Natural killer cell (primary cell): ENCODE measurements around the gene UROC1. TPM values are rescaled to one million over a fixed set of nuclear protein-coding genes. Genes with fewer than 3 reads are reported as not detected.
A peak's percentile ranks its signal among the peaks of the same experiment; 100 is the strongest.

ENCODE experiments used
- ATAC-seq, 3 donors: fragments of 150-1000 bp in 2 of 3; fragments of 200-7000 bp in 1 of 3; cut with Tn5 transposase; 1 replicate in 1 of 3; 2 replicates in 2 of 3; pipeline ENCODE4 v1.10.0; 2021; ENCODE audit warnings: mild to moderate bottlenecking in 2 of 3, moderate library complexity in 2 of 3
- DNase-seq, 2 donors: peaks; one replicate each; pipeline versions ENCODE4 v3.0.0 to v3.0.0-alpha.2; 2013 to 2021; ENCODE audit warnings: mixed read lengths in 1 of 2
- H3K27ac ChIP-seq: one replicate; pipeline ENCODE4 v1.5.1; 2013; ENCODE audit warnings: mild to moderate bottlenecking, low read length
- H3K27me3 ChIP-seq: one replicate; pipeline ENCODE4 v1.6.1; 2013; ENCODE audit warnings: low read length; ENCODE audit not compliant: control insufficient read depth, insufficient read depth
- H3K36me3 ChIP-seq: one replicate; pipeline ENCODE4 v1.6.1; 2013; ENCODE audit warnings: low read length; ENCODE audit not compliant: control insufficient read depth, insufficient read depth
- H3K4me1 ChIP-seq: one replicate; pipeline ENCODE4 v1.6.1; 2013; ENCODE audit warnings: low read length; ENCODE audit not compliant: control insufficient read depth, insufficient read depth
- H3K4me3 ChIP-seq: one replicate; pipeline ENCODE4 v1.5.1; 2013; ENCODE audit warnings: low read length
- H3K9me3 ChIP-seq: one replicate; pipeline ENCODE4 v1.6.1; 2013; ENCODE audit warnings: low read length; ENCODE audit not compliant: control insufficient read depth, insufficient read depth
- H3K27ac Mint-ChIP-seq, 2 donors: one replicate each; pipeline ENCODE4 v1.8.0; 2022; ENCODE audit warnings: mild to moderate bottlenecking in 2 of 2, mixed read lengths in 2 of 2, moderate library complexity in 1 of 2
- H3K27me3 Mint-ChIP-seq, 2 donors: one replicate each; pipeline ENCODE4 v1.8.0; 2022; ENCODE audit warnings: low read depth in 2 of 2, mixed read lengths in 2 of 2
- H3K36me3 Mint-ChIP-seq: one replicate; pipeline ENCODE4 v1.8.0; 2022; ENCODE audit warnings: mixed read lengths
- H3K4me1 Mint-ChIP-seq, 2 donors: one replicate each; pipeline ENCODE4 v1.8.0; 2022; ENCODE audit warnings: mixed read lengths in 2 of 2
- H3K4me3 Mint-ChIP-seq: one replicate; pipeline ENCODE4 v1.8.0; 2022; ENCODE audit warnings: mild to moderate bottlenecking, moderate library complexity, mixed read lengths
- H3K9me3 Mint-ChIP-seq, 2 donors: one replicate each; pipeline ENCODE4 v1.8.0; 2022; ENCODE audit warnings: mixed read lengths in 2 of 2
- CTCF ChIP-seq: fragments of 200-600 bp; IDR thresholded peaks from one replicate; pipeline ENCODE4 v1.8.0; 2022; ENCODE audit warnings: antibody characterized with exemption
- WGBS: methylation state at CpG from one replicate; pipeline ENCODE4 v1.1.7; 2013; ENCODE audit warnings: missing lambda C conversion rate; ENCODE audit not compliant: insufficient coverage; 5-methylcytosine and 5-hydroxymethylcytosine counted together
- intact Hi-C: fragments of 100-400 bp; cut with micrococcal nuclease; formaldehyde crosslinking; loops from one replicate; pipeline ENCODE4 v1.14.2; 2022
- total RNA-seq, 4 donors: library from RNA; stranded (reverse); fragments of 120-200 nt in 1 of 4; gene quantifications; one replicate each; pipeline versions ENCODE4 v1.2.3 to v1.2.4, GENCODE V29; 2013 to 2022

Gene UROC1
- total RNA-seq, 3 donors from 2014 or later (not counting 1 experiment from before 2014, with no cell fraction given): not detected

- 86% methylated on average over 10 of the region's 10 CpGs for WGBS
- H3K27ac ChIP-seq: no peak overlapping the region
- ATAC-seq: no peak
- Mint-ChIP-seq H3K27me3 (no peaks in the 10 kb centered on the region), H3K36me3 (no peaks in the 10 kb centered on the region), H3K9me3 (no peaks in the 10 kb centered on the region), H3K27ac (no peak overlapping the region), H3K4me3 (no peak overlapping the region), H3K4me1 (no peaks in the 10 kb centered on the region)
- no peaks in the 10 kb centered on the region for H3K36me3 ChIP-seq
- no peak for TF ChIP-seq CTCF
- intact Hi-C loops: no loop called here
- no peaks in the 10 kb centered on the region for H3K9me3 ChIP-seq
- H3K4me1 ChIP-seq: no peaks in the 10 kb centered on the region
- peak in 1 of 2 donors; percentile 11 for DNase-seq
- no peaks in the 10 kb centered on the region for H3K27me3 ChIP-seq
- no peak overlapping the region for H3K4me3 ChIP-seq
Measured at GRCh38 chr3:126555795-126556636, 38.4 kb upstream of the UROC1 start.

GRCh38 chr3:126554560-126555525, 37.3 kb upstream of the UROC1 start:
- no peaks in the 10 kb centered on the region for H3K9me3 ChIP-seq
- ATAC-seq (no peak), DNase-seq (peak in 1 of 2 donors; percentile 7)
- no peaks in the 10 kb centered on the region for H3K36me3 ChIP-seq
- no peaks in the 10 kb centered on the region for H3K4me1 ChIP-seq
- H3K27ac ChIP-seq: no peak overlapping the region
- no peak overlapping the region for H3K4me3 ChIP-seq
- TF ChIP-seq CTCF: no peak
- intact Hi-C loops: no loop called here
- Mint-ChIP-seq H3K4me3 (no peak overlapping the region), H3K27ac (no peak overlapping the region), H3K27me3 (no peaks in the 10 kb centered on the region), H3K9me3 (no peaks in the 10 kb centered on the region), H3K4me1 (no peaks in the 10 kb centered on the region), H3K36me3 (no peaks in the 10 kb centered on the region)
- 86% methylated on average over 19 of the region's 19 CpGs for WGBS
- no peaks in the 10 kb centered on the region for H3K27me3 ChIP-seq

- no peaks in the 10 kb centered on the region for H3K27me3 Mint-ChIP-seq
- H3K36me3 Mint-ChIP-seq: no peaks in the 10 kb centered on the region
- Histone ChIP-seq H3K9me3 (no peaks in the 10 kb centered on the region), H3K4me3 (no peak overlapping the region), H3K4me1 (no peaks in the 10 kb centered on the region), H3K36me3 (no peaks in the 10 kb centered on the region), H3K27ac (no peak overlapping the region), H3K27me3 (no peaks in the 10 kb centered on the region)
- no peak overlapping the region for H3K27ac Mint-ChIP-seq
- no peaks in the 10 kb centered on the region for H3K4me1 Mint-ChIP-seq
- no peak overlapping the region for H3K4me3 Mint-ChIP-seq
- no peak for DNase-seq
- intact Hi-C loops: no loop called here
- no peak for ATAC-seq
- H3K9me3 Mint-ChIP-seq: no peaks in the 10 kb centered on the region
- WGBS: 89% methylated on average over 19 of the region's 19 CpGs
- TF ChIP-seq CTCF: no peak
Measured at GRCh38 chr3:126553284-126554084, 35.9 kb upstream of the UROC1 start.
